C4-2B (cell line): ENCODE data around the gene TSPEAR.
"Not testable (repeated sequence)": the region's sequence is repeated elsewhere in the genome, so short reads cannot be mapped to it uniquely, and the experiment has no call there.

ENCODE experiments used
- H3K27ac ChIP-seq: fragments of 450-650 bp; 2 replicates; pipeline ENCODE4 v1.5.1; 2017
- ZFX ChIP-seq: fragments of 450-650 bp; IDR thresholded peaks from 2 replicates; pipeline ENCODE4 v1.6.1; 2017
- TF ChIP-seq, protein P1 (sequence below): fragments of 450-650 bp; conservative IDR thresholded peaks from 2 replicates; pipeline ENCODE4 v1.5.1; 2017; ENCODE audit warnings: mild to moderate bottlenecking

The TSPEAR gene

DNA sequence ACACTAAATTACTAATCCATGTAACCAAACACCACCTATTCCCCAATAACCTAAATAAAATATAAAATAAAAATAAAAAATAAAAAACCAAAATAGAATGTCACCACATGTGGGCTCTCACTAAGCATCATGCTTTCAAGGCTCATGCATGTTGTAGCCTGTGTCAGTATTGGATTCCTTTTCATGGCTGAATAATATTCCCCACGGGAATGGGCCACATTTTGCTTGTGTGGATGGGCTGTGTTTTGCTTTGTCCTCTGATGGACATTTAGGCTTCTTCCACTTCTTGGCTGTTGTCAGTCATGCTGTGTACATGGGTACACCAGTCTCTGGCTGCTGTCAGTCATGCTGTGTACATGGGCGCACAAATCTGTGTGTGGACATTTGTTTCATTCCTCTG is 122.3 kb downstream of the TSPEAR start:
- H3K27ac ChIP-seq = no peak overlapping the region
- TF ChIP-seq, protein P1, sequence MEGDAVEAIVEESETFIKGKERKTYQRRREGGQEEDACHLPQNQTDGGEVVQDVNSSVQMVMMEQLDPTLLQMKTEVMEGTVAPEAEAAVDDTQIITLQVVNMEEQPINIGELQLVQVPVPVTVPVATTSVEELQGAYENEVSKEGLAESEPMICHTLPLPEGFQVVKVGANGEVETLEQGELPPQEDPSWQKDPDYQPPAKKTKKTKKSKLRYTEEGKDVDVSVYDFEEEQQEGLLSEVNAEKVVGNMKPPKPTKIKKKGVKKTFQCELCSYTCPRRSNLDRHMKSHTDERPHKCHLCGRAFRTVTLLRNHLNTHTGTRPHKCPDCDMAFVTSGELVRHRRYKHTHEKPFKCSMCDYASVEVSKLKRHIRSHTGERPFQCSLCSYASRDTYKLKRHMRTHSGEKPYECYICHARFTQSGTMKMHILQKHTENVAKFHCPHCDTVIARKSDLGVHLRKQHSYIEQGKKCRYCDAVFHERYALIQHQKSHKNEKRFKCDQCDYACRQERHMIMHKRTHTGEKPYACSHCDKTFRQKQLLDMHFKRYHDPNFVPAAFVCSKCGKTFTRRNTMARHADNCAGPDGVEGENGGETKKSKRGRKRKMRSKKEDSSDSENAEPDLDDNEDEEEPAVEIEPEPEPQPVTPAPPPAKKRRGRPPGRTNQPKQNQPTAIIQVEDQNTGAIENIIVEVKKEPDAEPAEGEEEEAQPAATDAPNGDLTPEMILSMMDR = no peak
- TF ChIP-seq ZFX = no peak

DNA sequence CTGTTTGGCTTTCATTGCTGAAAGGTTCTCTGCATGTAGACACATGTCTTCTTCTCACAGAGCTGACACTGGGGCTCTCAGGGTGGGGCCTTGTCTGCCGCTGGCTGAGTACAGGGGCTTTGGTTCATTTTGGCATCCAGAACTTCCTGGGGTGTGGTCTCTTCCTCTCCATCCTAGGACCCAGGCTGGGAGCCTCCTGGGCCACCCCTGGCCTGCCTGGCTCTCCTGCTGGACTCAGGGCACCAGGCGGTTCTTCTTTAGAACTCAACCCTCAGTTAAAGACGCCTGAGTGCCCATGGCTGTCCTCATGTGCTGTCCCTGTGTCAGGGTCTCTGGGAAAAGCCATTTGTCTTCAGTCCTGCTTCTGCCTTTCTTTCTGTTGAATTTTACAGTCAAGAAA is 125.5 kb downstream of the TSPEAR start:
- TF ChIP-seq, protein P1 = no peak
- TF ChIP-seq ZFX = no peak
- no peak overlapping the region for H3K27ac ChIP-seq

GRCh38 chr21:44583800-44584147 is 127.6 kb downstream of the TSPEAR start:
- H3K27ac ChIP-seq = no peak overlapping the region

GRCh38 chr21:44583089-44583799 is 128.1 kb downstream of the TSPEAR start:
- TF ChIP-seq, protein P1 = no peak
- no peak overlapping the region for H3K27ac ChIP-seq

More at GRCh38 chr21:44583800-44584147, 127.6 kb downstream of the TSPEAR start:
- TF ChIP-seq ZFX = no peak
- TF ChIP-seq, protein P1 = no peak

GRCh38 chr21:44582055-44582454 is 129.3 kb downstream of the TSPEAR start:
- H3K27ac ChIP-seq = no peak overlapping the region
- TF ChIP-seq, protein P1 = no peak
- no peak for TF ChIP-seq ZFX

DNA sequence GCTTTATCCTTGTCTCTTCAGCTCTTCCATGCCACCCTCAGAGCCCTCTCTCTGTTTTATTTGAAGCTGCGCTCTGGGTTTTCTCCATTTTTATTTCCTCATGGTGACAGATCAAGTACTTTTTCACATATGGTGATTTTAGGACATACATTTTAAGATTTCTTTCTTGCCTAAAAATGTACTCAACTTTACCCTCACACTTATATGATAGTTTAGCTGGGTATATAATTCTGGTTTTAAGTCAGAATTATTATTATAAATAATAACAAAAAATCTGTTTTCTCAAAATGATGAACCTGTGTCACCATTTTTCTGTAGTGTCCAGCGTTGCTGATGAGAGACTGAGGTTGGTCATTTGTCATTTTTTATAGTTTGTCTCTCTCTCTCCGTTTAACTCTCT is 130.2 kb downstream of the TSPEAR start:
- no peak overlapping the region for H3K27ac ChIP-seq
- TF ChIP-seq, protein P1 = no peak
- no peak for TF ChIP-seq ZFX

- H3K27ac ChIP-seq = not testable (repeated sequence)
These were observed 131.0 kb downstream of the TSPEAR start, which contains the start of gene KRTAP10-5 for GRCh38 chr21:44580231-44580821. Gene KRTAP10-5, minus strand, starts transcription at chr21:44580604. Its CDS starts 26 bp downstream, at chr21:44580578.

GRCh38 chr21:44579833-44580144 is 131.6 kb downstream of the TSPEAR start:
- H3K27ac ChIP-seq = no peak overlapping the region
- TF ChIP-seq, protein P1 = no peak
- no peak for TF ChIP-seq ZFX
